Neural progenitor cell (in vitro differentiated cells): ENCODE data around the gene TMEM221. TPM values are rescaled to one million over a fixed set of nuclear protein-coding genes. Genes with fewer than 3 reads are reported as not detected.

Experiments
- DNase-seq: peaks from one replicate; pipeline ENCODE4 v3.0.0-alpha.2; 2016; ENCODE audit warnings: low spot score
- H2AFZ ChIP-seq: fragments of 200-600 bp; sonication (generic); replicated peaks from 2 replicates; pipeline ENCODE4 v1.6.1; 2016; ENCODE audit warnings: antibody characterized with exemption
- H3F3A ChIP-seq: fragments of 200-600 bp; sonication (generic); 2 replicates; pipeline ENCODE4 v1.6.1; 2016; ENCODE audit warnings: antibody characterized with exemption, low read depth
- H3K27ac ChIP-seq: fragments of 200-600 bp; sonication (generic); 2 replicates; pipeline ENCODE4 v1.5.1; 2016; ENCODE audit warnings: mild to moderate bottlenecking
- H3K27me3 ChIP-seq: fragments of 200-600 bp; sonication (generic); 2 replicates; pipeline ENCODE4 v1.6.1; 2016; ENCODE audit warnings: mild to moderate bottlenecking, moderate library complexity
- H3K36me3 ChIP-seq: fragments of 200-600 bp; sonication (generic); 2 replicates; pipeline ENCODE4 v1.5.1; 2016
- H3K4me1 ChIP-seq: fragments of 200-600 bp; sonication (generic); 2 replicates; pipeline ENCODE4 v1.6.1; 2016; ENCODE audit warnings: mixed run types
- H3K4me2 ChIP-seq: fragments of 200-600 bp; sonication (generic); 2 replicates; pipeline ENCODE4 v1.6.1; 2016
- H3K4me3 ChIP-seq: fragments of 200-600 bp; sonication (generic); 2 replicates; pipeline ENCODE4 v1.5.1; 2016
- H3K79me2 ChIP-seq: fragments of 200-600 bp; sonication (generic); 2 replicates; pipeline ENCODE4 v1.6.1; 2016; ENCODE audit warnings: low read depth
- H3K9ac ChIP-seq: fragments of 200-600 bp; sonication (generic); 2 replicates; pipeline ENCODE4 v1.6.1; 2016
- H3K9me3 ChIP-seq: fragments of 200-600 bp; sonication (generic); 2 replicates; pipeline ENCODE4 v1.5.1; 2016; ENCODE audit warnings: low read depth
- H4K20me1 ChIP-seq: fragments of 200-600 bp; sonication (generic); 2 replicates; pipeline ENCODE4 v1.6.1; 2016; ENCODE audit warnings: low read depth
- H3K27ac Mint-ChIP-seq: 3 replicates; pipeline ENCODE4 v1.8.0; 2021; ENCODE audit warnings: mixed read lengths
- H3K27me3 Mint-ChIP-seq: 2 replicates; pipeline ENCODE4 v1.8.0; 2022; ENCODE audit warnings: low read depth, mild to moderate bottlenecking, inconsistent platforms, moderate library complexity, mixed read lengths; ENCODE audit not compliant: insufficient read depth
- H3K36me3 Mint-ChIP-seq: 3 replicates; pipeline ENCODE4 v1.8.0; 2021; ENCODE audit warnings: mixed read lengths
- H3K4me1 Mint-ChIP-seq: 3 replicates; pipeline ENCODE4 v1.8.0; 2021; ENCODE audit warnings: mixed read lengths
- H3K4me3 Mint-ChIP-seq: 3 replicates; pipeline ENCODE4 v1.8.0; 2021; ENCODE audit warnings: mild to moderate bottlenecking, moderate library complexity, mixed read lengths
- H3K9me3 Mint-ChIP-seq: 3 replicates; pipeline ENCODE4 v1.8.0; 2020; ENCODE audit warnings: mixed read lengths
- CTCF ChIP-seq: fragments of 200-600 bp; sonication (generic); IDR thresholded peaks from 2 replicates; pipeline ENCODE4 v1.5.1; 2017; ENCODE audit warnings: antibody characterized with exemption, mild to moderate bottlenecking
- EZH2 ChIP-seq: fragments of 200-600 bp; sonication (generic); IDR thresholded peaks from 2 replicates; pipeline ENCODE4 v1.6.1; 2017; ENCODE audit warnings: antibody characterized with exemption, mild to moderate bottlenecking, moderate library complexity
- EZH2phosphoT487 ChIP-seq: fragments of 200-600 bp; sonication (generic); IDR thresholded peaks from 2 replicates; pipeline ENCODE4 v1.6.1; 2017; ENCODE audit warnings: antibody characterized with exemption
- total RNA-seq: library from RNA; depleted of rRNA; stranded (reverse); fragments of >200 nt; gene quantifications from 2 replicates; pipeline ENCODE4 v1.2.3, GENCODE V29; 2015; ENCODE audit warnings: low replicate concordance

TMEM221 gene
- total RNA-seq, 1 donor from 2014 or later = 0.17 TPM

- H3K9ac ChIP-seq = no peak overlapping the region
- peaks cover 2% of the 10 kb centered on the region for H4K20me1 ChIP-seq
- DNase-seq = no peak
- TF ChIP-seq EZH2 (no peak), CTCF (no peak), EZH2phosphoT487 (no peak)
- H3K4me1 Mint-ChIP-seq = peaks cover 27% of the 10 kb centered on the region
- no peaks in the 10 kb centered on the region for H3K36me3 ChIP-seq
- H2AFZ ChIP-seq = no peak overlapping the region
- no peak overlapping the region for H3K4me3 Mint-ChIP-seq
- no peaks in the 10 kb centered on the region for H3K9me3 ChIP-seq
- H3F3A ChIP-seq = peaks cover 6% of the 10 kb centered on the region
- H3K4me1 ChIP-seq = no peaks in the 10 kb centered on the region
- no peaks in the 10 kb centered on the region for H3K79me2 ChIP-seq
- H3K36me3 Mint-ChIP-seq = no peaks in the 10 kb centered on the region
- H3K9me3 Mint-ChIP-seq = no peaks in the 10 kb centered on the region
- H3K27ac Mint-ChIP-seq = peak overlapping the region; percentile 58
- no peak overlapping the region for H3K4me2 ChIP-seq
- no peaks in the 10 kb centered on the region for H3K27me3 ChIP-seq
- H3K27me3 Mint-ChIP-seq = peaks cover 4% of the 10 kb centered on the region
- H3K4me3 ChIP-seq = no peak overlapping the region
- H3K27ac ChIP-seq = no peak overlapping the region
These were observed 47.3 kb upstream of the TMEM221 start for GRCh38 chr19:17495639-17496296.

GRCh38 chr19:17491287-17491686, 42.8 kb upstream of the TMEM221 start:
- Histone ChIP-seq H3K9ac (no peak overlapping the region), H4K20me1 (peaks cover 11% of the 10 kb centered on the region), H3K79me2 (no peaks in the 10 kb centered on the region), H3K9me3 (no peaks in the 10 kb centered on the region), H3K4me1 (peaks cover 8% of the 10 kb centered on the region), H3K4me2 (no peak overlapping the region), H3K4me3 (no peak overlapping the region), H3F3A (no peaks in the 10 kb centered on the region), H2AFZ (no peak overlapping the region), H3K27ac (no peak overlapping the region), H3K27me3 (no peaks in the 10 kb centered on the region), H3K36me3 (no peaks in the 10 kb centered on the region)
- Mint-ChIP-seq H3K27me3 (peaks cover 3% of the 10 kb centered on the region), H3K27ac (no peak overlapping the region), H3K4me1 (peaks cover 21% of the 10 kb centered on the region), H3K4me3 (no peak overlapping the region), H3K9me3 (no peaks in the 10 kb centered on the region), H3K36me3 (peaks cover 4% of the 10 kb centered on the region)
- DNase-seq = no peak
- TF ChIP-seq CTCF = no peak
- TF ChIP-seq EZH2 = no peak
- TF ChIP-seq EZH2phosphoT487 = no peak

DNA sequence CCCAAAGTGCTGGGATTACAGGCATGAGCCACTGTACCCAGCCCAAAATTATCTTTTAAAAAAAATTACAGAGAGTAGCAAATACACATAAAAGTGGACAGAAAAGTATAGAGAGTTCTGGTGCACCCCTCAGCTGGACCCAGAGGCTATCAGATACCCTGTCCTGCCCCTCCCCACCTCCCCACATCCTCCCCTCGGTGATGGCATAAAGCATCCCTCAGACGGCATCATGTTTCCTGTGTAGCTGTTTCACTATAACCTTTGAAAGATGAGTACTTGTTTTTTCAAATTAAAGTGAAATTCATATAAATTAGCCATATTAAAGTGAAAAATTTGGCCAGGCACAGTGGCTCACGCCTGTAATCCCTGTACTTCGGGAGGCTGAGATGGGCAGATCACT, 41.9 kb upstream of the TMEM221 start:
- Histone ChIP-seq H3F3A (no peaks in the 10 kb centered on the region), H4K20me1 (peaks cover 11% of the 10 kb centered on the region), H3K9me3 (no peaks in the 10 kb centered on the region), H3K4me3 (no peak overlapping the region), H2AFZ (no peak overlapping the region), H3K36me3 (no peaks in the 10 kb centered on the region), H3K4me1 (peaks cover 8% of the 10 kb centered on the region), H3K4me2 (no peak overlapping the region), H3K9ac (no peak overlapping the region), H3K79me2 (no peaks in the 10 kb centered on the region), H3K27me3 (no peaks in the 10 kb centered on the region), H3K27ac (no peak overlapping the region)
- Mint-ChIP-seq H3K36me3 (peaks cover 4% of the 10 kb centered on the region), H3K27me3 (peaks cover 3% of the 10 kb centered on the region), H3K27ac (no peak overlapping the region), H3K4me3 (no peak overlapping the region), H3K4me1 (peaks cover 18% of the 10 kb centered on the region), H3K9me3 (no peaks in the 10 kb centered on the region)
- TF ChIP-seq EZH2 = no peak
- TF ChIP-seq EZH2phosphoT487 = no peak
- no peak for TF ChIP-seq CTCF
- DNase-seq = no peak
